NCI-H82 (cell line): ENCODE measurements around the gene NMT1.

Experiments
- DNase-seq: peaks from one replicate; lab custom pipeline; 2025; lab: John Stamatoyannopoulos, UW

The NMT1 gene

GRCh38 chr17:45104907-45105624, 43.9 kb downstream of the NMT1 start:
- no peak for DNase-seq

GRCh38 chr17:45106096-45106495, 45.0 kb downstream of the NMT1 start:
- no peak for DNase-seq

- no peak for DNase-seq
Measured at GRCh38 chr17:45106582-45106981, 45.5 kb downstream of the NMT1 start.

- no peak for DNase-seq
Measured at GRCh38 chr17:45107293-45108010, 46.3 kb downstream of the NMT1 start.

GRCh38 chr17:45108051-45108450, 46.9 kb downstream of the NMT1 start:
- no peak for DNase-seq

- no peak for DNase-seq
Measured at GRCh38 chr17:45108595-45109521, 47.7 kb downstream of the NMT1 start.

GRCh38 chr17:45110676-45111611, 49.8 kb downstream of the NMT1 start:
- DNase-seq = no peak

- no peak for DNase-seq
Measured at GRCh38 chr17:45111850-45112249, 50.7 kb downstream of the NMT1 start.

- DNase-seq = no peak
Measured at GRCh38 chr17:45112559-45113423, 51.7 kb downstream of the NMT1 start.

GRCh38 chr17:45113424-45113754, 52.3 kb downstream of the NMT1 start:
- no peak for DNase-seq

- no peak for DNase-seq
Measured at GRCh38 chr17:45114117-45114932, 53.2 kb downstream of the NMT1 start.

- no peak for DNase-seq
Measured at GRCh38 chr17:45115015-45115625, 54.0 kb downstream of the NMT1 start.

GRCh38 chr17:45115871-45116270, 54.8 kb downstream of the NMT1 start:
- DNase-seq = no peak

GRCh38 chr17:45116434-45117016, 55.4 kb downstream of the NMT1 start:
- DNase-seq = peak; percentile 56

GRCh38 chr17:45117334-45117733, 56.2 kb downstream of the NMT1 start:
- DNase-seq = no peak

- DNase-seq = no peak
Measured at GRCh38 chr17:45117848-45118646, 56.9 kb downstream of the NMT1 start.

GRCh38 chr17:45118691-45119090, 57.6 kb downstream of the NMT1 start:
- DNase-seq = no peak

GRCh38 chr17:45119964-45120363, 58.8 kb downstream of the NMT1 start:
- DNase-seq = no peak
